ENCODE data around the gene SLC9A3. TPM values are rescaled to one million over a fixed set of nuclear protein-coding genes. Genes with fewer than 3 reads are reported as not detected.

The SLC9A3 gene
- total RNA-seq, 4 donors from 2014 or later: 3.7 to 5.9 (median 4.3) TPM

- TF ChIP-seq EP300 (IDR thresholded peaks at IDR 0.05) (no peak), POLR2A (IDR thresholded peaks at IDR 0.05) (no peak), POLR2AphosphoS5 (IDR thresholded peaks at IDR 0.05) (no peak), CTCF (IDR thresholded peaks at IDR 0.05) (no peak)
- H3K27me3 ChIP-seq: peaks cover 50% of the 10 kb centered on the region
- H3K4me1 ChIP-seq: peaks cover 5% of the 10 kb centered on the region
- no peak overlapping the region for H3K27ac ChIP-seq
- H3K9me3 ChIP-seq: no peaks in the 10 kb centered on the region
- no peaks in the 10 kb centered on the region for H3K36me3 ChIP-seq
- WGBS: 70% methylated on average over 21 of the region's 27 CpGs
- DNase-seq (ENCODE audit: low spot score in 2 of 2): peak in 1 of 2 donors; percentile 71
- H3K4me3 ChIP-seq: no peak overlapping the region
Measured at GRCh38 chr5:568061-568781, 44.0 kb upstream of the SLC9A3 start.

- H3K27me3 ChIP-seq: peaks cover 50% of the 10 kb centered on the region
- WGBS: 88% methylated on average over 6 of the region's 13 CpGs
- no peak overlapping the region for H3K4me3 ChIP-seq
- peaks cover 5% of the 10 kb centered on the region for H3K4me1 ChIP-seq
- H3K27ac ChIP-seq: no peak overlapping the region
- DNase-seq (ENCODE audit: low spot score in 2 of 2): peak; percentile 44 to 55
- H3K9me3 ChIP-seq: no peaks in the 10 kb centered on the region
- no peak for TF ChIP-seq EP300 (IDR thresholded peaks at IDR 0.05)
- no peak for TF ChIP-seq POLR2AphosphoS5 (IDR thresholded peaks at IDR 0.05)
- no peak for TF ChIP-seq POLR2A (IDR thresholded peaks at IDR 0.05)
- no peak for TF ChIP-seq CTCF (IDR thresholded peaks at IDR 0.05)
- H3K36me3 ChIP-seq: no peaks in the 10 kb centered on the region
Measured at GRCh38 chr5:567664-568060, 43.4 kb upstream of the SLC9A3 start.

GRCh38 chr5:566636-567309 is 42.5 kb upstream of the SLC9A3 start:
- no peak for TF ChIP-seq EP300 (IDR thresholded peaks at IDR 0.05)
- no peak for TF ChIP-seq POLR2AphosphoS5 (IDR thresholded peaks at IDR 0.05)
- no peak for TF ChIP-seq CTCF (IDR thresholded peaks at IDR 0.05)
- no peak for TF ChIP-seq POLR2A (IDR thresholded peaks at IDR 0.05)
- peak in 1 of 2 donors; percentile 71 for DNase-seq (ENCODE audit: low spot score in 2 of 2)
- Histone ChIP-seq H3K4me3 (no peak overlapping the region), H3K4me1 (peaks cover 5% of the 10 kb centered on the region), H3K27me3 (peaks cover 47% of the 10 kb centered on the region), H3K27ac (no peak overlapping the region), H3K36me3 (no peaks in the 10 kb centered on the region), H3K9me3 (no peaks in the 10 kb centered on the region)
- WGBS: 87% methylated on average over 16 of the region's 16 CpGs

- peak; percentile 31 to 40 for DNase-seq (ENCODE audit: low spot score in 2 of 2)
- Histone ChIP-seq H3K27ac (no peak overlapping the region), H3K4me1 (peaks cover 5% of the 10 kb centered on the region), H3K27me3 (peaks cover 50% of the 10 kb centered on the region), H3K36me3 (no peaks in the 10 kb centered on the region), H3K4me3 (no peak overlapping the region), H3K9me3 (no peaks in the 10 kb centered on the region)
- WGBS: 19% methylated on average over 5 of the region's 20 CpGs
- TF ChIP-seq EP300 (IDR thresholded peaks at IDR 0.05) (no peak), POLR2A (IDR thresholded peaks at IDR 0.05) (no peak), POLR2AphosphoS5 (IDR thresholded peaks at IDR 0.05) (no peak), CTCF (IDR thresholded peaks at IDR 0.05) (no peak)
Measured at GRCh38 chr5:565782-566440, 41.7 kb upstream of the SLC9A3 start.

GRCh38 chr5:561408-561807 is 37.2 kb upstream of the SLC9A3 start:
- no peak overlapping the region for H3K4me3 ChIP-seq
- no peak overlapping the region for H3K27ac ChIP-seq
- WGBS: 70% methylated on average over 5 of the region's 21 CpGs
- peak; percentile 44 to 56 for DNase-seq (ENCODE audit: low spot score in 2 of 2)
- TF ChIP-seq CTCF (IDR thresholded peaks at IDR 0.05): no peak
- no peaks in the 10 kb centered on the region for H3K9me3 ChIP-seq
- H3K27me3 ChIP-seq: peaks cover 29% of the 10 kb centered on the region
- H3K36me3 ChIP-seq: no peaks in the 10 kb centered on the region
- H3K4me1 ChIP-seq: peaks cover 5% of the 10 kb centered on the region
